ENCODE results near the gene CYSLTR2.

The CYSLTR2 gene

DNA sequence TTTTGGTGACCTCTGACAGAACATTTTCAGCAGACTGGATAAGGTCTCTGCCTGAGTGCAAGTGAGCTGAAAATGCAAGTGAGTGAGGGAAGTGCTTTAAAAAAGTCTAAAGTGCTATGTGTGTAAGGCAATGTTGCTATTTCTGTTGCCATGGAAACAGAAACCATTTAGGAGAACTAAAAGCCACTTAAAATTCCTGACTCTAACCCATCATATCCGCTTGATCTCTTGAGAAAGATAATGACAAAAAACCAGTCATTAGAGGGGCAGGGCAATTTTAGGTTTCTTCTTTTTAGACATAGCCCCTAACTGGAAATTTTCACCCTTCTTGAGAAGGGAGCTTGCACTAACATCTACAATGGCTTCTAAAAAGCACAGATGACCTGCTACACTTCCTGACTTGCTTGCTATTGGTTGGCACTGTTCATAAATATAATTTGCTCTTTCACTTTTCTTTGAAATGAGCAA is at the start of gene CYSLTR2:
CYSLTR2 (plus strand) TSS at position 458 of the 468 bp plus-strand sequence. CDS start 52,889 bp downstream, outside the sequence.
- no peaks in the 10 kb centered on the region for H3K36me3 ChIP-seq (ENCODE audit: insufficient read depth, low read length)
- no peak within 1 kb of the TSS for H3K4me3 ChIP-seq (ENCODE audit: low read depth, low read length)
- no peaks in the 10 kb centered on the region for H3K79me2 ChIP-seq (ENCODE audit: control insufficient read depth, insufficient read depth, low read length, unreplicated experiment)
- H3K27me3 ChIP-seq (ENCODE audit: insufficient read depth, low read length), result peaks cover 21% of the 10 kb centered on the region; the same call in 1 of the 2 replicates
- no peaks in the 10 kb centered on the region for H3K4me1 ChIP-seq (ENCODE audit: control insufficient read depth, insufficient read depth, low read length, unreplicated experiment)
- no peak within 1 kb of the TSS for H2AFZ ChIP-seq (ENCODE audit: low read length, unreplicated experiment)
- no peak within 1 kb of the TSS for H3K27ac ChIP-seq (ENCODE audit: low read depth, low read length)

- Histone ChIP-seq H3K4me1 (ENCODE audit: control insufficient read depth, insufficient read depth, low read length, unreplicated experiment) (no peaks in the 10 kb centered on the region), H3K36me3 (ENCODE audit: insufficient read depth, low read length) (no peaks in the 10 kb centered on the region), H2AFZ (ENCODE audit: low read length, unreplicated experiment) (no peak overlapping the region), H3K27ac (ENCODE audit: low read depth, low read length) (no peak overlapping the region), H3K4me3 (ENCODE audit: low read depth, low read length) (no peak overlapping the region), H3K79me2 (ENCODE audit: control insufficient read depth, insufficient read depth, low read length, unreplicated experiment) (no peaks in the 10 kb centered on the region), H3K27me3 (ENCODE audit: insufficient read depth, low read length) (peaks cover 5% of the 10 kb centered on the region; the same call in 1 of the 2 replicates)
Observed at GRCh38 chr13:48615049-48615448, 38.7 kb upstream of the CYSLTR2 start.

DNA sequence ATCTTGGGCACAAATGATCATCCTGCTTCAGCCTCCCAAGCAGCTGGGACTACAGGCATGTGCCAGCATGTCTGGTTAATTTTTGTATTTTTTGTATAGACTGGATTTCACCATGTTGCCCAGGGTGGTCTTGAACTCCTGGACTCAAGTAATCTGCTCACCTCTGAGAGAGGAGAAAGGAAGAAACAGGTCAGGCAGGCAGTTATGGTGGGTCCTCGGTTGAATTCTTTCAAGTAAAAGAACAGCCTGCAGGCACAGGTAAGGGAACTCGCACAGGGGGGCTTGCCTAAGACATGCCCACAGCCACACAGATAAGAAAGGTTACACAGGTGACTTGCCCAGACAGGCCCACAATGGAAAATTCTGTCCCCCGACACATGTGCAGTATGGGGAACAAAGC is 34.8 kb upstream of the CYSLTR2 start:
- Histone ChIP-seq H3K79me2 (ENCODE audit: control insufficient read depth, insufficient read depth, low read length, unreplicated experiment) (no peaks in the 10 kb centered on the region), H3K36me3 (ENCODE audit: insufficient read depth, low read length) (no peaks in the 10 kb centered on the region), H3K4me3 (ENCODE audit: low read depth, low read length) (no peak overlapping the region), H3K4me1 (ENCODE audit: control insufficient read depth, insufficient read depth, low read length, unreplicated experiment) (no peaks in the 10 kb centered on the region), H3K27me3 (ENCODE audit: insufficient read depth, low read length) (peaks cover 5% of the 10 kb centered on the region; the same call in 1 of the 2 replicates), H2AFZ (ENCODE audit: low read length, unreplicated experiment) (no peak overlapping the region), H3K27ac (ENCODE audit: low read depth, low read length) (no peak overlapping the region)

- Histone ChIP-seq H3K4me1 (ENCODE audit: control insufficient read depth, insufficient read depth, low read length, unreplicated experiment) (peaks cover 2% of the 10 kb centered on the region), H2AFZ (ENCODE audit: low read length, unreplicated experiment) (no peak overlapping the region), H3K27me3 (ENCODE audit: insufficient read depth, low read length) (no peaks in the 10 kb centered on the region), H3K27ac (ENCODE audit: low read depth, low read length) (no peak overlapping the region), H3K36me3 (ENCODE audit: insufficient read depth, low read length) (no peaks in the 10 kb centered on the region), H3K4me3 (ENCODE audit: low read depth, low read length) (no peak overlapping the region), H3K79me2 (ENCODE audit: control insufficient read depth, insufficient read depth, low read length, unreplicated experiment) (no peaks in the 10 kb centered on the region)
Observed at GRCh38 chr13:48621056-48621455, 32.7 kb upstream of the CYSLTR2 start.

DNA sequence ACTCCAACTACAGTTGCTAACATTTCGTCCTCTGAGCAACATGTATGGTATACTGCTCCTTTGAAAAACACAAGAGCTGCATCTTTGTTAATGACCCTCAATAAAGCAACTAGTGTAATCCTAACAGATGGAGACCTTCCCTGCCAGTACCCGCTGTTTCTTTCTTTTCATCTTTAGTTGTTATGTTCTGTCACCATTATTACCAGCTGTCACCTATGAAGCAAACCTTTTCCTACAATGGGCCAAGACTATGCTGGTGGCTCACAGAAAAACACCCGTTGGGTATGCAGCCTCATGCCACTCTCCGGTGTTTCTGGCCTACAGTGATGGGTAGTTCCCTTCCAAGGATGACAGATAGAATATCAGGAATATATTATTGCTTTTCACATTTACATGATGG is 29.7 kb upstream of the CYSLTR2 start:
- H3K4me1 ChIP-seq (ENCODE audit: control insufficient read depth, insufficient read depth, low read length, unreplicated experiment), result peaks cover 2% of the 10 kb centered on the region
- no peaks in the 10 kb centered on the region for H3K79me2 ChIP-seq (ENCODE audit: control insufficient read depth, insufficient read depth, low read length, unreplicated experiment)
- no peaks in the 10 kb centered on the region for H3K36me3 ChIP-seq (ENCODE audit: insufficient read depth, low read length)
- no peaks in the 10 kb centered on the region for H3K27me3 ChIP-seq (ENCODE audit: insufficient read depth, low read length)
- no peak overlapping the region for H2AFZ ChIP-seq (ENCODE audit: low read length, unreplicated experiment)
- no peak overlapping the region for H3K27ac ChIP-seq (ENCODE audit: low read depth, low read length)
- H3K4me3 ChIP-seq (ENCODE audit: low read depth, low read length), result no peak overlapping the region

GRCh38 chr13:48624858-48625257 is 28.9 kb upstream of the CYSLTR2 start:
- Histone ChIP-seq H3K4me1 (ENCODE audit: control insufficient read depth, insufficient read depth, low read length, unreplicated experiment) (peaks cover 2% of the 10 kb centered on the region), H3K4me3 (ENCODE audit: low read depth, low read length) (no peak overlapping the region), H3K27ac (ENCODE audit: low read depth, low read length) (no peak overlapping the region), H2AFZ (ENCODE audit: low read length, unreplicated experiment) (no peak overlapping the region), H3K36me3 (ENCODE audit: insufficient read depth, low read length) (no peaks in the 10 kb centered on the region), H3K27me3 (ENCODE audit: insufficient read depth, low read length) (no peaks in the 10 kb centered on the region), H3K79me2 (ENCODE audit: control insufficient read depth, insufficient read depth, low read length, unreplicated experiment) (no peaks in the 10 kb centered on the region)

DNA sequence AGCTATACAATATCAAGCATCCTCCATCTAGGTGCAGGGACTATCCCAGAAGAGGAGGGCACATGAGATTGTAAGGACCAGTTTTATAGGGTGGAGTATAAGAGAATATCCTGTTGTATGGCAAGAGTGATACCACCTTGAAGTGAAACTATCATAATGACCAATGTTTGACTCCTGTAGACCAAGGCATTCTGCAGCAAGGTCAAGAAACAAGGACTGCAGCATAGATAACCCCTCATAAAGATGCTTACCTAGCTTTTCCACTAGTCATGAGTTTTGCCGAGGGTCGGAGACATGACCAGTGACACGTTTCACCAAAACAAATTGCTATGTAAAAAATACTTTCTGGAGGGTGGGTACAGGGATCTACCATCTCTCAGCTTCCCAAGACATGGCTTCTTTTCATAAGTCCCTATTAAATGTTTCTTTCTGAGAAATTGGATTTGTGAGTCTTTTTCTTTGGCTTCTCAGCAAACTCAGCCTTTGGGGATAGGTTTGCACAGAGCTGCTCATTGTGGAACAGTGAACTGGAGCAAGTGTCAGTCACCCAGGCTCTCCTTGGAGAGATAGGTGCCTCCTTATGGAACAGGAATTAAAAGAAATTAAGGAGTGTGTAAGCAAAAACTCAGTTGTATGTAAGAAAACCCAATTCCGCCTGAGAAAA is 28.2 kb upstream of the CYSLTR2 start:
- H3K4me1 ChIP-seq (ENCODE audit: control insufficient read depth, insufficient read depth, low read length, unreplicated experiment), result peaks cover 2% of the 10 kb centered on the region
- H3K27ac ChIP-seq (ENCODE audit: low read depth, low read length), result no peak overlapping the region
- H3K36me3 ChIP-seq (ENCODE audit: insufficient read depth, low read length), result no peaks in the 10 kb centered on the region
- no peaks in the 10 kb centered on the region for H3K27me3 ChIP-seq (ENCODE audit: insufficient read depth, low read length)
- H3K4me3 ChIP-seq (ENCODE audit: low read depth, low read length), result no peak overlapping the region
- H2AFZ ChIP-seq (ENCODE audit: low read length, unreplicated experiment), result no peak overlapping the region
- no peaks in the 10 kb centered on the region for H3K79me2 ChIP-seq (ENCODE audit: control insufficient read depth, insufficient read depth, low read length, unreplicated experiment)

GRCh38 chr13:48626077-48626449 is 27.7 kb upstream of the CYSLTR2 start:
- no peak overlapping the region for H3K4me3 ChIP-seq (ENCODE audit: low read depth, low read length)
- H3K79me2 ChIP-seq (ENCODE audit: control insufficient read depth, insufficient read depth, low read length, unreplicated experiment), result no peaks in the 10 kb centered on the region
- no peak overlapping the region for H3K27ac ChIP-seq (ENCODE audit: low read depth, low read length)
- peaks cover 2% of the 10 kb centered on the region for H3K4me1 ChIP-seq (ENCODE audit: control insufficient read depth, insufficient read depth, low read length, unreplicated experiment)
- H2AFZ ChIP-seq (ENCODE audit: low read length, unreplicated experiment), result no peak overlapping the region
- H3K27me3 ChIP-seq (ENCODE audit: insufficient read depth, low read length), result no peaks in the 10 kb centered on the region
- H3K36me3 ChIP-seq (ENCODE audit: insufficient read depth, low read length), result no peaks in the 10 kb centered on the region

- H3K27me3 ChIP-seq (ENCODE audit: insufficient read depth, low read length), result no peaks in the 10 kb centered on the region
- peaks cover 2% of the 10 kb centered on the region for H3K4me1 ChIP-seq (ENCODE audit: control insufficient read depth, insufficient read depth, low read length, unreplicated experiment)
- no peaks in the 10 kb centered on the region for H3K36me3 ChIP-seq (ENCODE audit: insufficient read depth, low read length)
- no peaks in the 10 kb centered on the region for H3K79me2 ChIP-seq (ENCODE audit: control insufficient read depth, insufficient read depth, low read length, unreplicated experiment)
- no peak overlapping the region for H3K4me3 ChIP-seq (ENCODE audit: low read depth, low read length)
- H3K27ac ChIP-seq (ENCODE audit: low read depth, low read length), result no peak overlapping the region
- H2AFZ ChIP-seq (ENCODE audit: low read length, unreplicated experiment), result no peak overlapping the region
Observed at GRCh38 chr13:48626726-48627451, 26.8 kb upstream of the CYSLTR2 start.

DNA sequence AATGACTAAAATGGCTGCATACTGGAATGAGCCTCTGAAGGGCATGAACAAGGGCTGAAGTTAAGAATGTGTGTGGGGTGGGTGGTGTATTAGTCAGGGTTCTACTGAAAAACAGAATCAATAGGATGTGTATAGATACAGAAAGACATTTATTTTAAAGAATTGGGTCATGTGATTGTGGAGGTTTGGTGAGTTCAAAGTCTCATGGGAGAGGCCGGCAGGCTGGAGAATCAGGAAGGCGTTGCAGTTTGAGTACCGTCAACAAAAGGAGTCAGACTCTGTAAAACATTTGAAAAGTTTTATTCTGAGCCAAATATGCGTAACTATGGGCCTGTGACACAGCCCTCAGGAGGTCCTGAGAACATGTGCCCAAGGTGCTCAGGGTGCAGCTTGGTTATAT is 24.5 kb upstream of the CYSLTR2 start:
- no peak overlapping the region for H2AFZ ChIP-seq (ENCODE audit: low read length, unreplicated experiment)
- no peak overlapping the region for H3K27ac ChIP-seq (ENCODE audit: low read depth, low read length)
- H3K36me3 ChIP-seq (ENCODE audit: insufficient read depth, low read length), result no peaks in the 10 kb centered on the region
- no peaks in the 10 kb centered on the region for H3K79me2 ChIP-seq (ENCODE audit: control insufficient read depth, insufficient read depth, low read length, unreplicated experiment)
- H3K4me1 ChIP-seq (ENCODE audit: control insufficient read depth, insufficient read depth, low read length, unreplicated experiment), result peaks cover 2% of the 10 kb centered on the region
- no peaks in the 10 kb centered on the region for H3K27me3 ChIP-seq (ENCODE audit: insufficient read depth, low read length)
- H3K4me3 ChIP-seq (ENCODE audit: low read depth, low read length), result no peak overlapping the region

DNA sequence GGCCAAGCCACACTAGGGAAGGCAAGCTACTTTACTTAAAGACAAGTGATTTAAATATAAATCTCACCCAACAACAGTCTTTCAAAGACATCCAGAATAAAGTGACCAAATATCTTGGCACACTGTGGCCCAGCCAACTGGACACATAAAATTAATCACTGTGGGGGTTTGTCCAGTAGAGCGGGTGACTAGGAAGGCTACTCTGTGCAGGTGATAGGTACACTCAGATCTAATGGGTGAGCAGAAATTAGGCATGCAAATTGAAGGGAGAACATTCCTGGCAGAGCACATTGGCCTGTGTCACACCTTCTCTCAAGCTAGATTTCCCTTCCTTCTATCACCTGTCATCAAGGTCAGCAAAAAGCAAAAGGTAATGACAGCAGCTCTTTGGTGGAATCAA is 23.4 kb upstream of the CYSLTR2 start:
- Histone ChIP-seq H3K27me3 (ENCODE audit: insufficient read depth, low read length) (no peaks in the 10 kb centered on the region), H3K4me1 (ENCODE audit: control insufficient read depth, insufficient read depth, low read length, unreplicated experiment) (no peaks in the 10 kb centered on the region), H3K36me3 (ENCODE audit: insufficient read depth, low read length) (no peaks in the 10 kb centered on the region), H3K4me3 (ENCODE audit: low read depth, low read length) (no peak overlapping the region), H3K79me2 (ENCODE audit: control insufficient read depth, insufficient read depth, low read length, unreplicated experiment) (no peaks in the 10 kb centered on the region), H3K27ac (ENCODE audit: low read depth, low read length) (no peak overlapping the region), H2AFZ (ENCODE audit: low read length, unreplicated experiment) (no peak overlapping the region)
